NCI-H2196 (cell line): Measurements from ENCODE around the gene DYNC1LI1.
A peak's percentile ranks its signal among the peaks of the same experiment; 100 is the strongest.

Experiments
- DNase-seq: peaks from one replicate; lab custom pipeline; 2025; ENCODE audit not compliant: unreplicated experiment; lab: John Stamatoyannopoulos, UW

Gene DYNC1LI1

DNA sequence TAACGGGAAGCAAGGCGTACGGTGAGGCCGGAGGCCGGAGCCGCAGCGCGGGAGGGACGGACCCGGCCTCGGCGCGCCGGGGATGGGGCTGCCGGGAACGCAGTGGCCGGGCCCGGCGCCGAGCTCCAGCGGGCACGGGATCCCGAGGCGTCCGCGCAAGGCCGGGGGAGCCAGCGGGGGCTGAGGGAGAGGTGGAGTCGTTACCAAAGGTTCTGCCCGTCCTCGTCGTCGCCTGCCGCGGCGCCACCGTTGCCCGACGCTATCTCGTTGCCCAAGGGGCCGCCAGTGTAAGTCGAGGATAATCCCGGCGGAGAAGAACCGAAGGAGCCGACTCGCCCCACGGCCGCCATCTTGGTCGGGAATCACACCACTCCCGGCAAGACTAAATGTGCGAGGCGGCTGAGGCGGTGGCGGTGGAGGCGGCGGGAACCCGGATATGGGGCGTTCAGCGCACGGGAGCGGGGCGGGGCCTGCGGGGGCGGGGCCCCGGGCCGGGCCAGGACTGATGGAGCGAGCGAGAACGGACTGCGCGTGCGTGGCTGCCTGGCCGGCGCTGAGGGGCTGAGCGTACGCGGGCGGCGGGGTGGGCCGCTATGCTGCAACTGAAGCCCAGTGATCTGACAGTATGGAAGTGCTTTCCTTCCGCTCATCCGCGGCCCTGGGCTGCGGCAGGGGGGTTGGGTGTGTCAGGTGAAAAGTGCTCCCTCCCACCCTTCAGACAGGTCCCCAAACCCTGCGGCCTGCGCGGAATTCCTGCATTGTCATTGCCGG is at the start of gene DYNC1LI1:
Gene DYNC1LI1, minus strand, starts transcription at position 438 of the 771 bp plus-strand sequence. Its CDS starts 88 bp downstream, at position 350.
- peak; percentile 85 for DNase-seq

- DNase-seq, result no peak
Measured at GRCh38 chr3:32619395-32619794, 48.7 kb upstream of the DYNC1LI1 start.

DNA sequence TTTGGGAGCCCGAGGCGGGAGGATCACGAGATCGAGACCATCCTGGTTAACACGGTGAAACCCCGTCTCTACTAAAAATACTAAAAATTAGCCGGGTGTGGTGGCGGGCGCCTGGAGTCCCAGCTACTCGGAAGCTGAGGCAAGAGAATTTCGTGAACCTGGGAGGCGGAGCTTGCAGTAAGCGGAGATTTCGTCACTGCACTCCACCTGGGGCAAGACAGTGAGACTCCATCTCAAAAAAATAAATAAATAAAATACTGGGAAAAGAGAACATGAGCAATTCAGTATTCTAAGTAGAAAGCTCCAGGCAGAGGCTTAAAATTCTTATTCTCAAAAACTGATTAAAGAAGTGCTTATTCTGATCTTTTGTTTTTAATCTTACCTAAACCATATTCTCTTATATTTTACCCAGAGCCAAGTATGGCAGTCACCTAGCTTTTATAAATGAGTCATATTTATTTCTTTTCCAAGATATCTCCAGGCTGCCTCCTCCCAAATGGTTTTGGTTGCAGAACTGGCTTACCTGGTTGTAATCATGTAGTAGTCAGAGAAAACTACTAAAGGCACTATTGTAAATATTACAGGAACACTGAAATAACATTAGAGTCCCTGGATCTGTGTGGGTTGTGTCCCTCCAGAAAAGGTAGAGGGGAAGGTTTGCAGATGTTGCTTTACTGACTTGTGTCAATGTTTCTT is 45.8 kb upstream of the DYNC1LI1 start:
- no peak for DNase-seq

DNA sequence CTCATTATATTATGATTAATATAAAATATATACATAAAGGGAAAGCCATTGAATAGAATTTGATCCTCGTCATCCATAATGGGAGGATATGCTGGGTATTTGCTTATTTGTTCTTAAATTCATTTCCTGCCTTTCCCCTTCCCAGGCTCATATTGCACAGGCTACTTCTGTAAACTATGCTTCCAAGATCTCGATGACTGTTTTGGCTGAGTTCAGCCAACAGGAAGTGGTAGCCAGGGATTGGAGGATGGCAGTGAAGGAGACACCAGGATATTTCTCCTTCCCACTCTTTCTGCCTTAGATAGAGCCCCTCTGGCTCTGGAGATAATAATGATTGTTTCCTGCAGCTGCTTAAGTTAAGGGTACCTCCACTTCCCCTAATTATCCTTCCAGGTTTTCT is 44.3 kb upstream of the DYNC1LI1 start:
- DNase-seq, result no peak

GRCh38 chr3:32613183-32613582 is 42.5 kb upstream of the DYNC1LI1 start:
- no peak for DNase-seq

DNA sequence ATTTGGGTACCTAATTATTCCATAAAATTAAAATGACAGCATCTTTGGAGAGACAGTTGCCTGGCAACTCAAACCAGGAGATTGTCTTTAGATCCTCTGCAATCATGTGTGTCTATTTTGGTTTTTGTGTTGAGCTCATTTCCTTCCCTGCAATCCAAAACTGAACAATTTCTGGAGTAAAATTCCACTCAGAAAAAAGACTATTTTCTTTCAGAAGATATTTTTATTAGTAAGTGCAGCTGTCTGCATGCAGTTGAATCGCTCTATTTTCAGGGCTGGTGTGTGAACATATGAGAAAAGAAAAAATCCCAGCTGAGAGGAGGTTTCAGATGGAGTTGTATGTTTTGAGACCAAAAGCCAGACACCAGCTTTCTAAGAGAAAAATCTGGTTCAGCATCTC is 41.9 kb upstream of the DYNC1LI1 start:
- no peak for DNase-seq

- no peak for DNase-seq
Measured at GRCh38 chr3:32607522-32607921, 36.9 kb upstream of the DYNC1LI1 start.

DNA sequence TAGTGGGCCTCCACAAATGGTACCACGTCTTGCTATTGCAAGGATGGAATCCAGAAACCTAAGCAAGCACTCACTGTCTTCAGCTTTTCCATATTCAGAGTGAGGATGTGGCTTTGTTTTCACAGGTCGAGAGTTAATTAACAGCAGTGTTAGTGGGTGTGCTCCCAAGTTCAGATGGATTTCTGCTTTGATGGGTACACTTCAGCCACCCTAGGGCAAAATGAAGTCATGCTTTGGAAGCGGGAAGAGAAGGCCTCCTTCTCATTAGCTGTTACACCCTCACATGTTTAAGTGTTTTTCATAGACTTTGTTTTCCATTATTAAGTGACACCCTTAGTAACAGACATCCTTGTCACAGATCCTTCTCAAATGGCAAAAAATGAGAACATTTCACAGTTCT is 36.3 kb upstream of the DYNC1LI1 start:
- no peak for DNase-seq

- no peak for DNase-seq
Measured at GRCh38 chr3:32606277-32606676, 35.6 kb upstream of the DYNC1LI1 start.

DNA sequence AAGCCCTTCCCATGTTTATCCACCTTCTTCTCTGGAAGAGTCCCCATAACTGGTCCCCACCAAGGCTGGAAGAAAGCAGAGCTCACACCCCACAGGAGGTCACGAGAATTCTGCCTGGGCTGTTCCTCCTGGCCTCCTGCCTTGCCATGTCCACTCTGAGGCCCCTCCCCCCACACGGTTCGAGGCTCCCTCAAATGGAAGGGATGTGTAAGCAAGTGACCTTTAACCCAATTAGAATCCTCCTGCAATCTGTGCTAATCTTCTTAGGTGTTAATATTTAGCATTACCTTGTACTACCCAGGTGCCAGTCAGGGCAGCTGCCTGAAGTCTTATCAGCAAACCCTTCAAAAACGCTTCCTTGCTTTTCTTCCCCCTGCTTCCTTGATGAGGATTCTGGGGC is 32.4 kb upstream of the DYNC1LI1 start:
- DNase-seq, result no peak

GRCh38 chr3:32602206-32602605 is 31.5 kb upstream of the DYNC1LI1 start:
- no peak for DNase-seq

GRCh38 chr3:32601722-32602121 is 31.1 kb upstream of the DYNC1LI1 start:
- no peak for DNase-seq

GRCh38 chr3:32597656-32598055 is 27.0 kb upstream of the DYNC1LI1 start:
- no peak for DNase-seq

- no peak for DNase-seq
Measured at GRCh38 chr3:32596909-32597369, 26.3 kb upstream of the DYNC1LI1 start.

GRCh38 chr3:32596282-32596908 is 25.7 kb upstream of the DYNC1LI1 start:
- DNase-seq, result no peak

GRCh38 chr3:32595323-32595722 is 24.7 kb upstream of the DYNC1LI1 start:
- DNase-seq, result no peak

DNA sequence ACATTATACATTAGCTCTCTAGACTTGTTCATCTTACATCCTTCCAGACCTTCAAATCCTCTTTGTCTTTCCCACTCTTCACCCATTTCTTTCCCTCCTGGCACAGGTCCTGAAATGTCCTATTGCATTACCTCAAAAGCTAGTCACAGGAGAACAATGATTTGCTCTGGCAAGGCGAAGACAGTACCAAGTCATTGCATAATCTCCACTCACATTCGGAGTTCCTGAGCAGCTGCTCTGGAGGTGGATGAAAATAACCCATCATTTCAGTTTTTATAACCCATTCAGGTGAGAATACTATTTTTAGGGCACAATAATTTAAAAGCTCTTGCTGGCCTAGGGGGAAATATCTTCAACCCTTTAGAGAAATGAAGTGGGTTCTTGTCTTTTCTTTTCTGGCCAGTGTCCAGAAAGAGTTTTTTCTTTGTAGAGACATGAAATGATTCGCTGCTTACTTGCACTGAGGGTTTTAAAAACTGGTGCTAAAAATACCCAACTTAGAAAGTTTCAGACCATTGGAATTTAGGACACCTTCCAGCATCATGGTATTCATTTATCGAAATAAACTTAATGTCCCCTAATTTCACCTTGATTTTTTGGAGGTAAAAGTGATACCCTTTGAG is 23.4 kb upstream of the DYNC1LI1 start:
- DNase-seq, result no peak

DNA sequence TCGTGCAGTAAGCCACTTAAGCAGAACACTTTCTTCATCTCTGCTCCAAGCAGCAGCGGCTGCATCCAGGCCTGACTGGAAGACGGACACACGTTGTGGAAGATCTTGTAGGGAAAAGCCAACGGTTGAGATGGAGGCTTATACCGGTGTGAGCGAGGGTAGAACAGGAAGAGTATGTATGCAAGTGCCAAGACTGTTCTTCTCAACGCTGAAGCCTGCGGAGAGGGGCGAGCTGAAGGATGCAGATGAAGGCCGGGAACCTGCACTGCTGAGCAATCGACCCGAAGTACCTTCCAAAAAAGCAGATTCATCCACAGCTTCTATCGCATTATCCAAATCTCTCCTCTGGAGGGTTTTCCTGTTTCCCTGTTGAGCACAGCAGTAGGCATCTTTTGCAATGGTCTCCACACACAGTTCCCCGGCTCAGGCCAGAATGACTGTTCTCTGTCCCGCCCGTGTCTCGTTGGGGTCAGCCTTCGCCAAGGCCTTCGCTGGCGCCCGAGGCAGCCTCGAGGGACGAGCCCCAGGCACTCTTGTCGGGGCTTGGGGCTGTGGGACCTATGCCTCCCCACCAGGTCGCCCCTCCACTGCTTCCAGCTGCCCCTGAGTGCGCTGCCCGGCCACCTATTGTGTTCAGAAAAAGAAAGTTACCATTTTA is 22.2 kb upstream of the DYNC1LI1 start:
- no peak for DNase-seq

- no peak for DNase-seq
Measured at GRCh38 chr3:32592011-32592410, 21.4 kb upstream of the DYNC1LI1 start.

DNA sequence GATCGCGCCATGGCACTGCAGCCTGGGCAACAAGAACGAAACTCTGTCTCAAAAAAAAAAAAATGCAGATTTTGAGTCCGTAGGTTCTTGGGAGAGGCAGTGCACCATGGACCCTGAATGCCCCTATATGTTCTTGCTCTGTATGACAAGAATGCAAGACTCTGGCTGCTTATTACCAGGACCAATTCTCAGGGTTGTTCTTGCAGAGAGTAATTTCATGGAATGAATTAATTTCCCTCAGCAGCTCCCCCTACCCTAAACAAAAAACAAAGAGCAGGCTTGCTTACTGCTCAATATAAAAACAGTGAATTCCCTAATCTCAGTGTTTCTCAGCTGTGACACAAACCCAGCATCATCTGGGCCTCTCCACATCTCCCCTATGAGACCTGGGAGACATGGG is 20.5 kb upstream of the DYNC1LI1 start:
- DNase-seq, result no peak

DNA sequence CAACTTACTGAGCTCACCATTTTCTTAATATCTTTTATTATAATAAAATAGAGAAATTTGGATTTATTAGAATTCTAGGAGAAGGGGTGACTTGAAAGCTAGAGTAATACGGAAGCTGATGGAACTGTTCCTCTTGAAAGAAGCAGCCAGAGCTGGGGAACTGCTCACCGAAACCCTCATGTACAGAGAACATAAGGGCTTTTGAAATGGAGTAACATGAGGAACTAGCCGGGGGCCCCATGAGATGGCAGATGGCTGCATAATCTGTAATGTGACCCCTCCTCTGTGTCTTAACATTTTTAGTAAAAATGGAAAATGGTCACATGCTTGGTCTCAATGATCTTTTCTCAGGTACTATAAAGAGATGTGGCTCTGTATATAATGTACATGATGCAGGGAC is 15.7 kb upstream of the DYNC1LI1 start:
- DNase-seq, result no peak
